GM12878 (cell line): ENCODE data around the gene NELL1. TPM values are rescaled to one million over a fixed set of nuclear protein-coding genes. Genes with fewer than 3 reads are reported as not detected.

Experiments used
- ATAC-seq: fragments of 200-7000 bp; cut with Tn5 transposase; 3 replicates; pipeline ENCODE4 v1.9.1; 2020; ENCODE audit warnings: mild to moderate bottlenecking, moderate library complexity
- BruUV-seq: library from RNA; stranded (reverse); fragments of 400-500 nt; replicated peaks from 2 replicates; lab custom pipeline; 2021; lab: Mats Ljungman, UMichigan
- CTCF ChIA-PET: fragments of 300-600 bp; sonication (Branson Sonifier 250); formaldehyde crosslinking; extraction: SDS; loops from one replicate; lab custom pipeline; 2021; ENCODE audit warnings: inconsistent platforms; lab: Yijun Ruan, JAX
- POLR2A ChIA-PET: fragments of 350-600 bp; formaldehyde crosslinking; extraction: SDS; loops from one replicate; lab custom pipeline; 2021; ENCODE audit warnings: inconsistent platforms; lab: Charles Lee
- RAD21 ChIA-PET: fragments of 300-600 bp; sonication (Branson Sonifier 250); formaldehyde crosslinking; loops from one replicate; lab custom pipeline; 2023; ENCODE audit warnings: antibody characterized with exemption; ENCODE audit not compliant: unreplicated experiment; lab: Charles Lee
- SMC1A ChIA-PET: fragments of 300-600 bp; sonication (Branson Sonifier 250); formaldehyde crosslinking; loops from one replicate; lab custom pipeline; 2023; ENCODE audit not compliant: unreplicated experiment, uncharacterized antibody; lab: Charles Lee
- DNase-seq: peaks from one replicate; pipeline ENCODE4 v3.0.0-alpha.2; 2011; ENCODE audit warnings: low read depth, low spot score
- FAIRE-seq: peaks from 3 replicates; lab custom pipeline; 2011; peaks lifted over from hg19 to GRCh38; lab: Jason Lieb, UNC
- H2AFZ ChIP-seq: 2 replicates; pipeline ENCODE4 v1.6.0; 2011; ENCODE audit warnings: low read depth, low read length, control low read depth; ENCODE audit not compliant: control insufficient read depth
- H3K27ac ChIP-seq: 2 replicates; pipeline ENCODE4 v1.5.1; 2011; ENCODE audit warnings: control low read depth; ENCODE audit not compliant: control insufficient read depth, insufficient read depth
- H3K27me3 ChIP-seq, 2 experiments: replicated peaks in 1 of 2; 2 replicates each; pipeline versions ENCODE4 v1.6.0 to v1.6.1; 2011; ENCODE audit warnings: low read length in 1 of 2; ENCODE audit not compliant: control insufficient read depth in 2 of 2, insufficient read depth in 2 of 2
- H3K36me3 ChIP-seq, 2 experiments: 2 replicates each; pipeline ENCODE4 v1.5.1; 2011; ENCODE audit warnings: low read length in 1 of 2; ENCODE audit not compliant: control insufficient read depth in 2 of 2, insufficient read depth in 2 of 2
- H3K4me1 ChIP-seq: 2 replicates; pipeline ENCODE4 v1.6.1; 2011; ENCODE audit warnings: mild to moderate bottlenecking, low read length, moderate library complexity, mixed read lengths; ENCODE audit not compliant: control insufficient read depth, insufficient read depth
- H3K4me2 ChIP-seq: 2 replicates; pipeline ENCODE4 v1.6.0; 2011; ENCODE audit warnings: control low read depth; ENCODE audit not compliant: control insufficient read depth, insufficient read depth
- H3K4me3 ChIP-seq: fragments of 200-600 bp; sonication (generic); 2 replicates; pipeline ENCODE4 v1.5.1; 2016
- H3K79me2 ChIP-seq: 2 replicates; pipeline ENCODE4 v1.6.0; 2011; ENCODE audit warnings: low read length; ENCODE audit not compliant: control insufficient read depth, insufficient read depth
- H3K9ac ChIP-seq: 2 replicates; pipeline ENCODE4 v1.8.0; 2011; ENCODE audit warnings: low read length, control low read depth, mixed read lengths; ENCODE audit not compliant: control insufficient read depth, insufficient read depth
- H3K9me3 ChIP-seq: replicated peaks from 3 replicates; pipeline ENCODE4 v1.5.1; 2011; ENCODE audit warnings: mild to moderate bottlenecking, low read length; ENCODE audit not compliant: control insufficient read depth, insufficient read depth
- H4K20me1 ChIP-seq: 2 replicates; pipeline ENCODE4 v1.6.0; 2011; ENCODE audit not compliant: control insufficient read depth, insufficient read depth
- CHD1 ChIP-seq: IDR thresholded peaks from 2 replicates; pipeline ENCODE4 v1.6.1; 2012; ENCODE audit warnings: low read depth, low read length, improper control_type of control experiment
- POLR2A ChIP-seq: IDR thresholded peaks from 2 replicates; pipeline ENCODE4 v1.6.1; 2011; ENCODE audit warnings: low read depth, mild to moderate bottlenecking, low read length
- WRNIP1 ChIP-seq: IDR thresholded peaks from 2 replicates; pipeline ENCODE4 v1.6.1; 2011; ENCODE audit warnings: low read depth, low read length, improper control_type of control experiment, borderline replicate concordance
- WGBS: methylation state at CpG from one replicate; pipeline ENCODE4 v1.1.6; 2016; ENCODE audit warnings: low lambda C conversion rate; ENCODE audit not compliant: insufficient replicate concordance, insufficient coverage; ENCODE audit errors: missing lambda C conversion rate; 5-methylcytosine and 5-hydroxymethylcytosine counted together
- in situ Hi-C: fragments of 300-500 bp; cut with MboI; formaldehyde crosslinking; loops from 9 replicates; pipeline ENCODE4 v1.14.3; 2018; ENCODE audit warnings: mixed read lengths
- intact Hi-C: fragments of 100-400 bp; cut with micrococcal nuclease; formaldehyde crosslinking; loops from one replicate; pipeline ENCODE4 v1.14.2; 2022; ENCODE audit not compliant: unreplicated experiment
- polyA plus RNA-seq, 11 experiments: library from polyadenylated mRNA; depleted of rRNA in 4 of 11; unstranded in 6 of 11; stranded (reverse) in 5 of 11; fragments of >200 nt; fragmentation: Nextera tagmentation in 4 of 11; fragmentation: Illumina TruSeq in 1 of 11; extraction: Ambion mirVana in 4 of 11; extraction: Trizol in 1 of 11; gene quantifications; 1 replicate in 1 of 11; 2 replicates in 10 of 11; pipeline versions ENCODE4 v1.2.1 to v1.2.3, GENCODE V29; 2011 to 2016; ENCODE audit warnings: inconsistent platforms in 2 of 11, missing spikeins in 2 of 11, low read depth in 1 of 11
- total RNA-seq, 4 experiments: library from RNA; depleted of rRNA in 3 of 4; stranded (reverse); fragments of >200 nt in 3 of 4; fragmentation: Illumina TruSeq in 1 of 4; extraction: Trizol in 1 of 4; gene quantifications; 2 replicates each; pipeline versions ENCODE4 v1.2.1 to v1.2.3, GENCODE V29; 2013 to 2021
- TF ChIP-seq, protein P1 (sequence below): IDR thresholded peaks from 2 replicates; pipeline ENCODE4 v1.6.1; 2011; ENCODE audit warnings: borderline replicate concordance, low read depth, mild to moderate bottlenecking, moderate library complexity, low read length; ENCODE audit not compliant: insufficient read depth, poor library complexity, severe bottlenecking
- TF ChIP-seq, protein P2 (sequence below): IDR thresholded peaks from 2 replicates; pipeline ENCODE4 v1.6.1; 2012; ENCODE audit warnings: low read length, inconsistent platforms

The NELL1 gene
- total and polyA plus RNA-seq, 10 of the 15 experiments (the other 5 are each of a cell fraction or from before 2014, with no cell fraction given) = 0.02 to 0.12 TPM; not detected in 8

DNA sequence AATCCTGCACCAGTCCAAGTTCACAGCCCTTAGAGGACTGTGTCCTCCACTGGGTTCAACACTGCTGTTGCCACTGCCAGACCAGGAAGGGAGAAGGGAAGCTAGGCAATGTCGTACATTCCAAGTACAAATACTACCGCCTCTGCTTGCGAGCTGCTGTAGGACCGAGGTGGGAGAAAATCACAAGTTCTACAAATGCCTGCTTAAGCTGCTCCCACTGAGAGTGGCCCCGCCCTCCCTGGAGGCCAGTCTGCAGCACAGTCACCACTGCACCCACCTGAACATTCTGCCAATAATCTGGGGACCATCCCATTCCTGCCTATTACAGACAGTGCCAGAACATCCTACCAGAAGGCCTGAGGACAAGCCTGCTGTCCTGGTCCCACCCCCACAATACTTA is 816.0 kb downstream of the NELL1 start:
- BruUV-seq = no TSS peak
- no peaks in the 10 kb centered on the region for H3K79me2 ChIP-seq
- no peaks in the 10 kb centered on the region for H3K9me3 ChIP-seq
- ATAC-seq = no peak
- CTCF ChIA-PET = interaction anchor here (2.0 kb wide), 1 partner anchor 26 kb away, joined by 5 read pairs; no protein-coding TSS in a partner anchor
- H3K4me2 ChIP-seq = no peak overlapping the region
- in situ Hi-C loops (no loop called here), intact Hi-C loops (no loop called here)
- POLR2A ChIA-PET = no interaction called here
- TF ChIP-seq, protein P1, sequence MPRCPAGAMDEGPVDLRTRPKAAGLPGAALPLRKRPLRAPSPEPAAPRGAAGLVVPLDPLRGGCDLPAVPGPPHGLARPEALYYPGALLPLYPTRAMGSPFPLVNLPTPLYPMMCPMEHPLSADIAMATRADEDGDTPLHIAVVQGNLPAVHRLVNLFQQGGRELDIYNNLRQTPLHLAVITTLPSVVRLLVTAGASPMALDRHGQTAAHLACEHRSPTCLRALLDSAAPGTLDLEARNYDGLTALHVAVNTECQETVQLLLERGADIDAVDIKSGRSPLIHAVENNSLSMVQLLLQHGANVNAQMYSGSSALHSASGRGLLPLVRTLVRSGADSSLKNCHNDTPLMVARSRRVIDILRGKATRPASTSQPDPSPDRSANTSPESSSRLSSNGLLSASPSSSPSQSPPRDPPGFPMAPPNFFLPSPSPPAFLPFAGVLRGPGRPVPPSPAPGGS = no peak
- TF ChIP-seq WRNIP1 (no peak), POLR2A (no peak), CHD1 (no peak)
- TF ChIP-seq, protein P2, sequence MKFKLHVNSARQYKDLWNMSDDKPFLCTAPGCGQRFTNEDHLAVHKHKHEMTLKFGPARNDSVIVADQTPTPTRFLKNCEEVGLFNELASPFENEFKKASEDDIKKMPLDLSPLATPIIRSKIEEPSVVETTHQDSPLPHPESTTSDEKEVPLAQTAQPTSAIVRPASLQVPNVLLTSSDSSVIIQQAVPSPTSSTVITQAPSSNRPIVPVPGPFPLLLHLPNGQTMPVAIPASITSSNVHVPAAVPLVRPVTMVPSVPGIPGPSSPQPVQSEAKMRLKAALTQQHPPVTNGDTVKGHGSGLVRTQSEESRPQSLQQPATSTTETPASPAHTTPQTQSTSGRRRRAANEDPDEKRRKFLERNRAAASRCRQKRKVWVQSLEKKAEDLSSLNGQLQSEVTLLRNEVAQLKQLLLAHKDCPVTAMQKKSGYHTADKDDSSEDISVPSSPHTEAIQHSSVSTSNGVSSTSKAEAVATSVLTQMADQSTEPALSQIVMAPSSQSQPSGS = no peak
- SMC1A ChIA-PET = interaction anchor here (1.1 kb wide), 1 partner anchor 59 kb away, joined by 3 read pairs; no protein-coding TSS in a partner anchor
- FAIRE-seq = no peak
- H3K4me3 ChIP-seq = no peak overlapping the region
- no peaks in the 10 kb centered on the region for H4K20me1 ChIP-seq
- RAD21 ChIA-PET = no interaction called here
- H2AFZ ChIP-seq = no peak overlapping the region
- no peaks in the 10 kb centered on the region for H3K36me3 ChIP-seq
- no peak overlapping the region for H3K27ac ChIP-seq
- DNase-seq = no peak
- WGBS = 29% methylated on average over 5 of the region's 5 CpGs
- no peak overlapping the region for H3K9ac ChIP-seq
- no peaks in the 10 kb centered on the region for H3K4me1 ChIP-seq
- H3K27me3 ChIP-seq = no peaks in the 10 kb centered on the region
